ENCODE data around the gene TNFRSF14.

The TNFRSF14 gene

DNA sequence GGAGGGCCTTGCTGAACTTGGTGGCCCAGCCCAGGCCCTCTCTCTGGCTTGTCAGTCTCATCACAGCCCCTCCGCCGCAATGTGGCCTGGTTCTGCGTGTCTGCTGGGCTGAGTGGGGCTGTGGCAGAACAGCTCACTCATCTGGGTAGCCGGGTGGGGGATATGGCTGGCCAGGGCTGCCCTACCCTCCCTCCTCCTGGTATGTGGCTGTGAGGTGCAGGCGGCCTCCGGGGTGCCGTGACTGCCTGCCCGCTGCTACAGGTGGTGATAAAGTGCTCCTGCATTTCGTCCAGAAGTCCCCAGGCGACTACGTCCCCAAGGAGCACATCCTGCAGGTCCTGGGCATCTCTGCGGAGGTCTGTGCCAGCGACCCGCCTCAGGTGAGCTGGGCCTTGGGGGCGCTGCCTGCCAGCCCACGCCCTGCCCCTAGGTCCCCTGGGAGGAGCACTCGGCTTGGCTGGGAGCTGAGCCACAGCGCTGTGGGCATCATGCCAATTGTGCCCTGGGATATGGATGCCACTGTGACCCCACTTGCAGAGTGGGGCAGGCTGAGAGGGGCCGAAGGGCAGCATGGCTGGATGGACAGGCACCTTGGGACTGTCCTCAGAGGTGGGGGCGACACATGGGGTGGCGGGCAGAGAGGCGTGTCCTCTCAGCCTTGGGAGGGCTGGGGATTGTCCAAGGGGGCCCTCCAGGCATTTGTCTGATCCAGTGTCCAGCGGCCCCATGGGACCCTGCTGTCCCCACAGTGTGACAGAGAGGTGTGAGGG is 32.7 kb downstream of the TNFRSF14 start:
- no peak for DNase-seq (ENCODE audit: low spot score)

DNA sequence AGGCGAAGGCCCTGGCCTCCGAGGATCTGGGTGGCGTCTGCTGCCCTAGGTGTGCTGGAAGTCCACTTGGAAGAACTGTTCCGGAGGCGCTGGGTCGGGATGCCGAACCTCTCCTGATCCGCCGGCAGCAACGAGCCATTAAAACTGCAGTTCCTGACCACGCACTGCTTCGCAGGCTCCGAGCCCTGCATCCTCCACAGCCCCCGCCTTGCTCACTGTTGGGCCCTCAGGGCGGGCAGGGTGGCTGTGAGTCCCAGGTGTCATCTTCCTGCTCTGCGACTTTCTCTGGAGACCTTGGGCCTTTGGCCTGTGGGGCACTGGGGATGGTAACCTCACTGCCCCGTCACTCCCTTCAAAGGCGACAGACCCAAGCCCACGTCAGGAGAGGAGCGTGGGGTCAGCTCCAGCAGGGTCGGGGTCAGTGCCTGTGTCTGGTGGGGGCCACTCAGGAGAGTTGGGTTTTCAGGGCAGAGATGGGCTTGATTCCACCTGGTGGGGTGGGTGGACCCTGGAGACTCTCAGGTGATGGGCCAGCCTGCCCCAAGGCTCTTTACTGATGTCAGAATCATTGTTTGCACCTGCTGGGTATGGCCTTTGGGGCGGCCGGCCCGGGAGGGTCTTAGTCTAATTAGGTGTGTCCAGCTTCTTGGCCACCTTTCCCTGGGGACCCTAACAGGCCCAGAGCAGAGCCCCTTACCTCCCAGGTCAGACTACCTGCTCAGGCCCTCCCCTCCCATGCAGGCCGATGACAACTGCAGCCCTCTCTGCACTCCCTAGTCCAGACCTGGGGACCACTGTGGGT is 33.5 kb downstream of the TNFRSF14 start:
- no peak for DNase-seq (ENCODE audit: low spot score)

DNA sequence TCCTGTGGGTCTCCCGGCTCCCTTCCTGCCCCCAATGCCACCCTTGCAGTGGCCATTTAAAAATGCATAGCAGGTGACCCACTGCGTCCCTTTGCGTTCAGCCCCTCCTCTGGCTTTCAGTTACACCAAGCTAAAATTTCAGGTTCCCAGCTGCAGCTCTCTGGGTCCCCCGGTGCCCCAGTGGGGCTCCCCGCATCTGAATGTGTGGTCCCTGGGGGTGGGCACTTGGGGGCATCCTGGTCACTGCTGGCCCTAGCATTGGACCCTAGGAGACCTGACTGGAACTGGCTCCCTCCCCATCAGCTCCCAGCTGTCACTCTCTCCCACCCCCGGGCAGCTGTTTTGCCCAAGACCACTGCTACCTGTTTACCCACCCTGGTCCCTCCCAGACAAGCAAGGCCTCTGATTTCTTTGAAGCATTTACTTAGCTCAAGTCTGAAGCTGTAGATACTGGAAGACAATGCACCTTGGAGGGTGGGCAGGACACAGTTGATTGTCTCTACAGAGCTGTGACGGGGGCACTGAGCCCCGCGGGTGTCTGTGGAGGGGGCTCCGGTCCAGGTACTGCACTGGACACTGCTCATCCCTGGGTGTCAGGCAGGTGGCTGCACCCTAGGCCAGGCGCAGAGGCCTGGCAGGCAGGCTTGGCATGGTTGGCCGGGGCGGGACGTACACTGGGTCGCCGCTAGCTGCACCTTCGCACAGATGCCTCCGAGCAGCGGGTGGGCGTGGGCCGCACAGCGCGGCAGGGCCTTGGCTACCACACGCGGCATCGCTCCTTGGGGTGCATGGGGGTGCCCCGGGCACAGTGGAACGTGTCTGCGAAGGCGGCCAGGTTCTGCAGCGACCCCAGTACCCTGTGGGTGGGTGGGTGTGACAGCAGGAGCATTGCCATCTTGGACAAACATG is 34.3 kb downstream of the TNFRSF14 start:
- no peak for DNase-seq (ENCODE audit: low spot score)

DNA sequence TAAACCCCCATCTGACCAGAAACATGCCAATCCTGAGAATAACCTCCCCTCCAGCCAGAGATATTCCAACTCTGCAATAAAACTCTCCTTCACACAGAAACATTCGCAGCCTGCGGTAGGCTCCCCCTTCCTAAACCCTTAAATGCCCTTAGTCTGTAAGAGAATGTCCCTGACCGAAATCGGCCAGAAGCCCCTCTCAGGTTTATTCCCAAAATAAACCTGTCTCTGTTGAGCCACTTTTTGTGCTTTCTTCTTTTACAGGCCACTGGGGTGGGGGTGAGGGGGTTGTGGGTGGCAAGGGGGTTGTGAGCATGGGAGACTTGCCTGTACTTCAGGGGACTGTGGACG is 35.0 kb downstream of the TNFRSF14 start:
- no peak for DNase-seq (ENCODE audit: low spot score)

DNA sequence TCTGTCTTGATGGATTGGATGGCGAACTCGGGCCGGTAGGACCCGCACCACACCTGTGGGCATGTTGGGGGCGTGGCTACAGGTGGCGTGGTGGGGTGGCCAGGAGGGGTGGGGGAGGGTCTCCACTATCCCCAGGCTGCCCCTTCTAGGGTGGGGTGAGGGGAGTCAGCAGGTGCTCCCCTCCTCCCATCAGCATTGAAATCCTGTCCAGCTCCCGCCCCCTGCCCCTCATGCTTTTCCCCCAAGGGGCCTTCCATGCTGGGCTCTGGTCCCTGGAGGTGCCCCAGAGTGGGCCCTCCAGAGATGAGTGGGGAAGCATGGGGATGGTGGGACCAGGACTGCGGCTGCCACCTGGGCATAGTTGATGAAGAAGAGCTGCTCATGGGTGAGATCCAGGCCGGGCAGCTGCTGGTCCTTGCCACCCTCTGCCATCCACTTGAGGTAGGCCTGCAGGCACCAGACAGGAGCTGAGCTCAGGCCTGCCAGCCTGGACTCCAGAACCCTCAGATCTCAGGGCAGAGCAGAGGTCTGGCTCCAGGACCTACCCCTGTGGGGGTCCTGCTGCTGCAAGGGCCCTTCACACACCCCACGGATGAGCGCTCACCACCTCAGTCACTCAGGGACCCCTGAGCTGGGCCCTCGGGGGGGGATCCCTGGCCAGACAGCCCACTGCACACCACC is 35.5 kb downstream of the TNFRSF14 start:
- no peak for DNase-seq (ENCODE audit: low spot score)

DNA sequence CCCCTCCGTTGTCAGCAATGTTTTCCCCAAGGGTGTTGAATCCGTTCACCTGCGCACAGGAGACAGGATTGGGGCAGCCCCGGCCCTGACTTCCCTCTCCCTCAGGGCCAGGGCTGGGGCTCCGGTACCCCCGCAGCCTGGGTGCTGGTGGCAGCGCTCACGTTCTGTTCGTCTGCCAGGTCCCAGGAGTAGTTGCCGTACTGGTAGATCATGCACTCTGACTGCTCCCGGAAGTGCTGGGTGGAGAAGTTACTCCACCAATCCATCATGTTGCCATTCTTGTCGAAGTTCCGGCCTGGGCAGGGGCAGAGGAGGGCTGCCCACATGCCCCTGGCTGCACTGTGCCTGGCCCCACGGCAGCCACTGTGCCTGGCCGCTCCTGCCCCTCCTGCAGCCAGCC is 36.5 kb downstream of the TNFRSF14 start:
- DNase-seq (ENCODE audit: low spot score): no peak

DNA sequence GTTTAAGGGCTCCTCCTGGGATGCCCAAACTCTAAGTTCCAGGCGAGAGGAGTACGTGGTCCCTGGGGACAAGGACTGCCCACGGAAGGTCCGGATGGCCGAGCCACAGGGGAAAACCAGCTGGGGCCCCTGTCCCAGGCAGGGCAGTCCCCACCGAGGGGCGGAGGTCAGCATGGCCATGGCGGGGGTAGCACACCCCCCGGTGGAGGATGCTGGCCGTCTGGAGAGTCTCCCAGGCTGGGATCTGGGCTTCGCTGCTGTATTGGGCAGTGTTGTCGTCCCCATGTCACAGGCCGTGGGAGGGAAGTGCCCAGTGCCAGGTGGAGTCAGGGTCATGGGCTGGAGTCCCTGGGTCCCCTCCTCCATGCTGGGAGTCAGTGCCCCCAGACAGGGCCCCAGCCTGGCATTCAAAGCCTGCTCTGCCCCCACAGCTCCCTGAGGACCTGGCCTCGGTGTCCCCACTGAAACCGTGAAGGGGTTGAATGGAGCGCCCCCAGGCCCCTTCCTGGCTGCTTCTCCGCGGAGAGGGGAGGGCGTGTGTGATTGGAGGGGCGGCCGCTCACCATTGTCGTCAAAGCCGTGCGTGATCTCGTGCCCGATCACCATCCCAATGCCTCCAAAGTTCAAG is 37.2 kb downstream of the TNFRSF14 start:
- DNase-seq (ENCODE audit: low spot score): no peak

DNA sequence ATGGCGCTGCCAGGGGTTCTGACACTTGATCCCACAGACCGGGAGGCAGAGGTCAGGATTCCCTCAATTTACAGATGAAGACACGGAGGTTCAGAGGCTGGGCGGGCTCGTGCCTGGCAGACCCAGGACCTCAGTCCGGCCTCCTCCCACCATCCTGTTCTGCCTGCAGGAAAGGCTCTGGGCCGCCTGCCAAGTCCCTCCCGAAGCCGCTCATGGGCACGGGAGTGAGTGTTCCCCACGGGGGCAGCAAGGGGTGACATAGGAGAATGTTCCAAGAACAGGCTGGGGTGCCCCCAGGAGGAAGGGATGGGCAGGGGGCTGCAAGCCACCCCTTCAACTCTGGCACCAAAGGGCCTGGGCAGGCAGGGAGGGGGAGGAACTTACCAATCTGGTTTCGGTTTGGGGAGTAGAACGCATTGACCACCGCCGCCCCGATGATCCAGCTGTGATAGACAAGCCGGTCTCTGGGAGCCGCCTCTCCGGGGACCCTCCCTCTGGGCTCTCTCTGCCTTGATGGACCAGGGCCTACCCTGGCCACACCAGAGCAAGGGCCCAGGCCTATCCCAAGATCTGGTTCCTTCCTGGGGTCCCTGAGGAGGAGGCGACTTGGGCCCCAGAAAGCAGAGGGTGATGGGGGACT is 38.0 kb downstream of the TNFRSF14 start:
- no peak for DNase-seq (ENCODE audit: low spot score)

DNA sequence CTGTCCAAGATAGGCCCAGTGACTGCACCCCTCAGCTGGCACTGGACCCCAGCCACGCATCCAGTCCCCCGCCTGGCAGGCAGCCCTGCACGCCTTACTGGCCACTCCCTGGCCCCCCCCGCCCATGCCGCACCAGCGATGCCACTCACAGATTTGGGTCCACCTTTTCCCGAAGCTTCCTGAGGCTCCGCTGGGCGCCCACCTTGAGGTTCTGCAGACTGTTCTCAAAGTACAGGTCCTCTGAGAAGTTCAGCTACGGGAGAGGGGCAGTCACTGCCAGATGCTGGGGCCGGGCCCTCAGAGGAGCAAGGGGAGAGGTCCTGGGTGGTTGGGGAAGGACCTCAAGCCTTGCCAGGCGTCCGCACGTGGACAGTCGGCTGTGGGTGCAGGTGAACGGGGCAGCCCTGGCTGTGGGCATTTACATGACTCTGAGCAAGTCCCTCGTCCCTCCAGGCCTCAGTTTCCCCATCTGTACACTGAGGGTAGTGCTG is 38.5 kb downstream of the TNFRSF14 start:
- DNase-seq (ENCODE audit: low spot score): no peak

DNA sequence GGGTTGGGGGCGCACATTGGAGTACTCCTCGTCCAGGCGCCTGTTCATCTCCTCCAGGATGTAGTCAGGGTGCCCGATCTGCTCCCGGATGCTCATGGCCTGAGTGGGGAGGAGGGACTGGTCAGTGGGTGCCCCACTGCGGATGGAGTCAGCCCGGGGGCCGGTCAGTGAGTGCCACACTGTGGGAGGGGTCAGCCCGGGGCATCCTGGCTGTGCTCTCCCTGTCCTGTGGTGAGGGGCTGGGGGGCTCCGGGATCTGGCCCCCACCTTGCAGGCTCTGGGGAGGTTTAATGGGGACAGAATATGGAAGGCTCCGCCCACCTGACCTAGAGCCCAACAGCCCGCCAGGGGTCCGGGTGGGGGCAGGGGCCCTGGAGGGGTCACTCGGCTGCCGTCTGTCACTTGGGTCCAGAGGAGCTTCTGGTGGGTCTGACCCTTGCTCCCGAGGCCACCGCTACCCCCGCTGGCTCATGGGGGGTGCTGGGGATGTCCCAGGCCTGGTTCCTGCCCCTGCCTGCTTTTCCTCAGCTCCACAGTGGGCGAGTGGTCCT is 39.2 kb downstream of the TNFRSF14 start:
- DNase-seq (ENCODE audit: low spot score): no peak

DNA sequence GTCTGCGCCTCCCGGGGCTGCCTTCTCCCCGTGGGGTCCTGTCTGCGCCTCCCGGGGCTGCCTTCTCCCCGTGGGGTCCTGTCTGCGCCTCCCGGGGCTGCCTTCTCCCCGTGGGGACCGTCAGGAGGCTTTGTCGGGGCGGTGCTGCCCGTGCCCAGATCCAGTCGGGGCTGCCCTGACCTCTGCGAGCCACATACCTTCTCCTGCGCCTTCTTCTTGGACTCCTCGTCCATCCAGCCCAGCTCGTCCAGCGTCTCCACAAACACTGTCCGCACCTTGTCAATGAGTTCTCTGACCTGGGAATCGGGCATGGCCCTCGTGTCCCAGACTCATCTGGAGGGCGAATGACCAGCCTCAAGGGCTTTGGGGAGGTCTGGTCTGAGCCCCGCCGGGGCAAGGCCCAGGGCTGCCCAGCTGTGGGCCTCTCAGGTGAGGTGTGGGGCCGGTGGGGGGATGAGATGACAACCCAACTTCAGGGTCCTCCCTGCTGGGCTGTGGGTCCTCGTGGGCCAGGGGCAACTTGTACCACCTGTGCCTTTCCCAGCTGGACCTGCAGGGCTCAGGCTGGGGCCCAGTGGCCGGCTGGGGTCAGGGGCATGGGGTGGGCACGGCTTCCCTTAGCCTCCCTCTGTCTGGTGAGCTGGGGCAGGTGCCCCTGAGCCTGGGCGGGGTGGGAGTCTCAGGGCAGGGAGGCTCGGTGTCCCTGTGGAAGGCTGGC is 39.8 kb downstream of the TNFRSF14 start:
- no peak for DNase-seq (ENCODE audit: low spot score)

DNA sequence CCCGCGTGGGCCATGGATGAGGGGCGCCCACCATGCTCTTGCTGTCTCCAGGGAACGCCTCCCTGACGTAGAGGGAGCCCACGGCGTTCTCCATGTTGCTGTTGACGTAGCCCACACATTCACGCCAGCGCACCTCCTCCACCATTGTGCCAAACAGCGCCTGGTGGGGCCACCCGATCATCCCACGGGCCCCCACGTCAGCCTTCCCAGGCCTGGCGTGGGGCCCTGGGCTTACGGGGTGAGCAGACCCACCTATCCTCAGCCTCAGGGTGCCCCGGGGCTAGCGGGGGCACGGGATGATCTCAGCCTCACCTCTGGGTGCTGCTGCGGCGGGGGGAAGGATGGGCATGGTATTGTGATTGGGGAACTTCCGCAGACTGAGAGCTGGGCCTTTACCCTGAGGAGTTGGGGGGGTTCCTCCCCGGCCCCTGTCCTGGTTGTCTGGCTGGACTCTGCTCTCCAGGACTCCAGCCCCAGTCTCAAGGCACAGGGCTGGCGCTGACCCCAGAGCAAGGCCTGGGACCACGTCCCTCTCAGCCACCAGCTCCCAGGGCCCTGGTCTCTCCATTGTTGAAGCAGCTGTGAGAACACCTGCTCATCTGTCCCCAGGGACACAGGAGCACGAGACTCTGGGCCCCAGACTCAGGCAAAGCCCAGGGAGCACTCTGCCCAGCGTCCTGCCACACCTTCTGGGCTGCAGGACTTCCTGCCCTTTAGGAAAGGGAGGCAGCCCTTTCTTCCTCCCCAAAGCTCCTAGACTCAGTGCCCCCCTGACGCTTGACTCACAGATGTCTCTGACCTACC is 40.6 kb downstream of the TNFRSF14 start:
- no peak for DNase-seq (ENCODE audit: low spot score)

DNA sequence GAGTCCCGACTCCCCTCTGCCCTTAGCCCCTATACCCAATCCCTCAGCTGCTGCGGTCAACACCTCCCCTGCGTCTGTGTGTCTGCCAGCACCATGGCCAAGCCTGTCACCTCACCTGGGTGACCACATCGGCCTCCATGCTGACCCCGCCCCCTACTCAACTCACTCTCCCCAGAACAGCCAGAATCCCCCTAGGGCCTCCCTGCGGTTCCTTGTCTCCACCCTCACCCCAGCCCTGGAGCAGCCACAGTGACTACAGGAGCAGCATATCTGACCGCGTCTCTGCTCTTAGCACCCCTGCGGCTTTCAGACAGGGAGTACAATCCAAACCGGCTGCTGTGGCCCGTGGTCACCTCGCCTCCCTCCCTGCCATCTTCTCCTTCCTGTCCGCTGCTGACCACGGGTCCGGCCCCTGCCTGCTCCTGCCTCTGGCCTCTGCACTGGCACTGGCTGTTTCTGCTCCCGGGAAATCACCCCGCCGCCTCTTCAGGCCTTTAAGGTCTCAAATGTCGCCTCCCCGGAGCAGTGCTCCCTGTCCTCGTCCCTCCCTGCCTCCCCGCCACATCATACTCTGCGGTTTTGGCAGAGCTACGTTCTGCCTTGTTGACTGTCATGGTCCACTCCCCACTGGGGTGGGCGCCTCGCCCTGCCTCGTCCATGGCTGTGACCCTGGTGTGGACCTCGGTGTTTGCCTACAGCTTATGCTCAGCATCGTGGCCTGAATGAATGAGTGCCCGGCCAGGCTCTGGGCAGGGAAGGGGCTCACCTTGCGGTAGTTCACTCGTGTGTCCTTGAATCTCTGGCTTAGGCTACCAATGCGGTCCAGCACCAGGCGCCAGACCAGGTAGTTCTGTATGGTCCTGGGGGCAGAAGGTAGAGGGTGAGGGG is 41.5 kb downstream of the TNFRSF14 start:
- no peak for DNase-seq (ENCODE audit: low spot score)

DNA sequence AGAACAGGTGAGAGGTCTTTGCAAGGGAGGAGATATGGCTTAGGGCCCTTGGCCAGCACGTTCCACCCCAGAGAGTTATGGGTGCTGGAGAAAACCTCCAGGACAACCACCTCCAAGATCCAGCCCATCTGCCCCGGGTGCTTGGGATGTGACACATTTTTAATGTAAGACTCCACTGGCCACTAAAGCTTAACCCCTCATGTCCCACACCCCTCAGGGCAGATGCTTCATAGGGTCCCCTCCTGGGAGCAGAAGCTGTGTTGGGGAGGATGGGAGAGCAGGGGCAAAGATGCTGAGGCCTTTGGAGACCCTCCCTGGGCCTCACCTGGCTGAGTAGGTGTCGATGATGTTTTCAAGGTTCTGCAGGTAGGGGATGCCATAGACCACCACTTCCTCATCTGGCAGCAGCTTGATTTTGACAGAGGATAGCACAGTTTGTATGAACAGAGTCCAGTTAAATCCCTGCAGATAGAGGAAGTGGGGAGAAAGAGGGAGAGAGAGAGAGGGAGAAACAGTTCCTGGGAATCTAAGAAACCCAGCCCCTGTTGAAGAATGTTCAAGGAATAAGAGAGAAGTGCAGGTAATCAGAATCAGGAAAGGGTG is 42.3 kb downstream of the TNFRSF14 start:
- no peak for DNase-seq (ENCODE audit: low spot score)

DNA sequence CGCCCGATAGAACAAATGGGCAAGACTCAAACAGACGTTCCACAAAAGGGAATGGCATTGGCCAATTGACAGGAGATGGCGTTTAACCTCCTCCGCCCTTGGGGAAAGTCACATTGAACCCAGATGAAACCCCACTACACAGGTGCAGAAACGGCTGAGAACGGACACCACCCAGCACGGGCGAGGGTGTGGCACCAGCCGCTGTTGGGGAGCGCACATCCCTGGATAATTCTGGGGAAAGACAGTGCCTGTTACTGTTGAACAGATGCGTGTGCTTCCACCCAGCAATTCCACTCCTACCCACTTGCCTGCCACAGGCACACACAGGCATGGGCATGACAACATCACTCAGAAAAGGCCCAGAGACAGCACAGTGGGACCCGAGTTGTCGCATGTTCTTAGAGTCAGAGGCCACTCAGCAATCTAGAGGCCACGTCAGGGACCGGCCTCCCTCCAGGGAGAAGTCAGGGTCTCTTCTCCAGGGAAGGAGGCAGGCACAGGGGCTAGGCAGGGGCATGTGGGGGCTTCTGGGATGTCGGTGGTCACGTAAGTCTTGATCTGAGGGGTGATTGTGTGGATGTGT is 45.6 kb downstream of the TNFRSF14 start:
- no peak for DNase-seq (ENCODE audit: low spot score)

DNA sequence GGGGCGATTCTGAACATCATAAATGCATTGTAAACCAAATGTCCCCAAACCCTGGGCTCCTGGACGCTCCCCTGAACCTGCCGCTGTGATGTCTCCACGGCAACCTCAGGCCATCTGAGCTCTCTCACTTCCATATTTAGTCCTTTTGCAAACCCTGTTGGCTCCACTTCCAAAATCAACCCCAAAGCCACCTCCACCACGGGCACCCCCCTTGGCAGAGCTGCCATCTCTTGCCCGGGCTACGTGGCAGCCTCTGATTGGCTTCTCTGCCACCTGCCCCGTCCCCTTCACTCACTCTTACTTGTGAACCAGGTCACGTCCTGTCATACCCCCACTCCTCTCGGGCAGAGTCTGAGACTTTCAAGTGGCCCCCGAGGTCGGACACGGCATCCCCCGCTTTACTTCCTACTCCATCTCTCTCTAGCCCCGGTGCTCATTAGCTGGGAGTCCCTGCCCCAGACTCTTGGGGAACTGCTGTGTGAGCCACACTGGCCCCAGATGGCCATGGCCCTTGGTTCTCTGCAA is 46.2 kb downstream of the TNFRSF14 start:
- DNase-seq (ENCODE audit: low spot score): no peak

All from COLO829 (cell line).